H9 (cell line): ENCODE data around the gene ODAD4. TPM values are rescaled to one million over a fixed set of nuclear protein-coding genes. Genes with fewer than 3 reads are reported as not detected.

Experiments
- DNase-seq: peaks from one replicate; pipeline ENCODE4 v3.0.0-alpha.2; 2017
- H2AFZ ChIP-seq: one replicate; pipeline ENCODE4 v1.6.1; 2013; ENCODE audit warnings: mild to moderate bottlenecking, low read length, control low read depth, moderate library complexity
- H2AK5ac ChIP-seq: 2 replicates; pipeline ENCODE4 v1.6.1; 2013; ENCODE audit warnings: low read length, control low read depth, mixed read lengths; ENCODE audit not compliant: insufficient read length
- H2BK120ac ChIP-seq: one replicate; pipeline ENCODE4 v1.6.1; 2013; ENCODE audit warnings: low read depth, mild to moderate bottlenecking, low read length, control low read depth, inconsistent platforms; ENCODE audit not compliant: poor library complexity, severe bottlenecking
- H2BK12ac ChIP-seq: 2 replicates; pipeline ENCODE4 v1.6.1; 2013; ENCODE audit warnings: low read length, control low read depth, mixed read lengths, low read depth; ENCODE audit not compliant: insufficient read length
- H2BK15ac ChIP-seq: 2 replicates; pipeline ENCODE4 v1.6.1; 2013; ENCODE audit warnings: low read depth, low read length, control low read depth
- H2BK20ac ChIP-seq: one replicate; pipeline ENCODE4 v1.6.1; 2013; ENCODE audit warnings: low read depth, mild to moderate bottlenecking, low read length, control low read depth, inconsistent platforms; ENCODE audit not compliant: poor library complexity, severe bottlenecking
- H2BK5ac ChIP-seq: 2 replicates; pipeline ENCODE4 v1.6.1; 2013; ENCODE audit warnings: low read length, control low read depth, mixed read lengths; ENCODE audit not compliant: insufficient read length
- H3K14ac ChIP-seq: 2 replicates; pipeline ENCODE4 v1.6.1; 2013; ENCODE audit warnings: low read length, control low read depth; ENCODE audit not compliant: insufficient read depth
- H3K18ac ChIP-seq: 2 replicates; pipeline ENCODE4 v1.6.1; 2013; ENCODE audit warnings: low read depth, mild to moderate bottlenecking, mixed read lengths, low read length, control low read depth; ENCODE audit not compliant: insufficient read length
- H3K23ac ChIP-seq: 2 replicates; pipeline ENCODE4 v1.6.1; 2013; ENCODE audit warnings: low read length, control low read depth, mixed read lengths, low read depth; ENCODE audit not compliant: insufficient read length
- H3K23me2 ChIP-seq: 2 replicates; pipeline ENCODE4 v1.6.1; 2013; ENCODE audit warnings: low read depth, mild to moderate bottlenecking, mixed read lengths, low read length, control low read depth; ENCODE audit not compliant: insufficient read length, poor library complexity, severe bottlenecking
- H3K27ac ChIP-seq: 2 replicates; pipeline ENCODE4 v1.5.1; 2013; ENCODE audit warnings: low read length, control low read depth, mixed read lengths, low read depth; ENCODE audit not compliant: insufficient read length
- H3K27me3 ChIP-seq: 2 replicates; pipeline ENCODE4 v1.6.1; 2013; ENCODE audit warnings: low read length, control low read depth, inconsistent platforms; ENCODE audit not compliant: insufficient read depth
- H3K4ac ChIP-seq: 2 replicates; pipeline ENCODE4 v1.6.1; 2013; ENCODE audit warnings: low read depth, mild to moderate bottlenecking, control low read depth, inconsistent platforms, low read length, moderate library complexity
- H3K4me1 ChIP-seq: 2 replicates; pipeline ENCODE4 v1.6.1; 2013; ENCODE audit warnings: low read length, control low read depth, inconsistent platforms; ENCODE audit not compliant: insufficient read depth
- H3K4me2 ChIP-seq: 2 replicates; pipeline ENCODE4 v1.6.1; 2013; ENCODE audit warnings: low read length, control low read depth, mixed read lengths; ENCODE audit not compliant: insufficient read length, insufficient read depth
- H3K56ac ChIP-seq: 2 replicates; pipeline ENCODE4 v1.6.1; 2013; ENCODE audit warnings: low read depth, mild to moderate bottlenecking, mixed read lengths, low read length, control low read depth; ENCODE audit not compliant: insufficient read length
- H3K79me1 ChIP-seq: 2 replicates; pipeline ENCODE4 v1.6.1; 2013; ENCODE audit warnings: low read depth, mild to moderate bottlenecking, moderate library complexity, low read length, control low read depth, inconsistent platforms; ENCODE audit not compliant: insufficient read depth, poor library complexity, severe bottlenecking
- H3K79me2 ChIP-seq: 2 replicates; pipeline ENCODE4 v1.6.1; 2013; ENCODE audit warnings: low read length, control low read depth, inconsistent platforms; ENCODE audit not compliant: insufficient read depth
- H3K9ac ChIP-seq: 2 replicates; pipeline ENCODE4 v1.6.1; 2013; ENCODE audit warnings: low read length, control low read depth, mixed read lengths; ENCODE audit not compliant: insufficient read length; ENCODE audit errors: extremely low read depth
- H3K9me3 ChIP-seq: one replicate; pipeline ENCODE4 v1.6.1; 2013; ENCODE audit warnings: low read depth, low read length, inconsistent platforms; ENCODE audit not compliant: control insufficient read depth
- H3T11ph ChIP-seq: one replicate; pipeline ENCODE4 v1.6.1; 2013; ENCODE audit warnings: mild to moderate bottlenecking, low read length, control low read depth, inconsistent platforms
- H4K20me1 ChIP-seq: one replicate; pipeline ENCODE4 v1.6.1; 2013; ENCODE audit not compliant: control insufficient read depth, insufficient read length, insufficient read depth
- H4K5ac ChIP-seq: 2 replicates; pipeline ENCODE4 v1.6.1; 2013; ENCODE audit warnings: low read depth, mild to moderate bottlenecking, mixed read lengths, low read length, control low read depth; ENCODE audit not compliant: insufficient read length
- H4K8ac ChIP-seq: replicated peaks from 2 replicates; pipeline ENCODE4 v1.6.1; 2013; ENCODE audit warnings: low read length, control low read depth, mixed read lengths, low read depth; ENCODE audit not compliant: insufficient read length
- H4K91ac ChIP-seq: 2 replicates; pipeline ENCODE4 v1.6.1; 2013; ENCODE audit warnings: low read depth, mild to moderate bottlenecking, moderate library complexity, mixed read lengths, low read length, control low read depth; ENCODE audit not compliant: insufficient read length
- H3K27ac Mint-ChIP-seq, 3 experiments: 2 replicates in 2 of 3; 3 replicates in 1 of 3; pipeline ENCODE4 v1.8.0; 2020 to 2021; ENCODE audit warnings: mixed read lengths in 3 of 3, mild to moderate bottlenecking in 1 of 3, moderate library complexity in 1 of 3
- H3K27me3 Mint-ChIP-seq: 2 replicates; pipeline ENCODE4 v1.8.0; 2021; ENCODE audit warnings: low read depth, mild to moderate bottlenecking, moderate library complexity, mixed read lengths
- H3K36me3 Mint-ChIP-seq, 3 experiments: 2 replicates in 2 of 3; 3 replicates in 1 of 3; pipeline ENCODE4 v1.8.0; 2020 to 2021; ENCODE audit warnings: low read depth in 3 of 3, mixed read lengths in 3 of 3; ENCODE audit not compliant: insufficient read depth in 1 of 3
- H3K4me1 Mint-ChIP-seq, 2 experiments: 2 replicates each; pipeline ENCODE4 v1.8.0; 2020; ENCODE audit warnings: mixed read lengths in 2 of 2
- H3K4me3 Mint-ChIP-seq, 2 experiments: 2 replicates in 1 of 2; 3 replicates in 1 of 2; pipeline ENCODE4 v1.8.0; 2020 to 2021; ENCODE audit warnings: mild to moderate bottlenecking in 2 of 2, mixed read lengths in 2 of 2, moderate library complexity in 1 of 2
- H3K9me3 Mint-ChIP-seq, 2 experiments: 2 replicates in 1 of 2; 3 replicates in 1 of 2; pipeline ENCODE4 v1.8.0; 2020; ENCODE audit warnings: mild to moderate bottlenecking in 2 of 2, mixed read lengths in 2 of 2, moderate library complexity in 1 of 2
- WGBS: extraction: QIAGEN DNeasy Blood & Tissue Kit; methylation state at CpG from one replicate; pipeline ENCODE4 v1.1.7; 2013; ENCODE audit warnings: missing lambda C conversion rate, low lambda C conversion rate, mixed read lengths; ENCODE audit not compliant: insufficient read length; ENCODE audit errors: extremely low coverage; 5-methylcytosine and 5-hydroxymethylcytosine counted together
- total RNA-seq: library from RNA; stranded (reverse); gene quantifications from 2 replicates; pipeline ENCODE4 v1.2.1, GENCODE V29; 2021
- TF ChIP-seq, protein P1 (sequence below): fragments of 200-600 bp; sonication (generic); conservative IDR thresholded peaks from 3 replicates; pipeline ENCODE4 v1.8.0; 2021; ENCODE audit warnings: antibody characterized with exemption, mild to moderate bottlenecking

ODAD4 gene
- total RNA-seq, 1 experiment from 2014 or later = 2.1 TPM

DNA sequence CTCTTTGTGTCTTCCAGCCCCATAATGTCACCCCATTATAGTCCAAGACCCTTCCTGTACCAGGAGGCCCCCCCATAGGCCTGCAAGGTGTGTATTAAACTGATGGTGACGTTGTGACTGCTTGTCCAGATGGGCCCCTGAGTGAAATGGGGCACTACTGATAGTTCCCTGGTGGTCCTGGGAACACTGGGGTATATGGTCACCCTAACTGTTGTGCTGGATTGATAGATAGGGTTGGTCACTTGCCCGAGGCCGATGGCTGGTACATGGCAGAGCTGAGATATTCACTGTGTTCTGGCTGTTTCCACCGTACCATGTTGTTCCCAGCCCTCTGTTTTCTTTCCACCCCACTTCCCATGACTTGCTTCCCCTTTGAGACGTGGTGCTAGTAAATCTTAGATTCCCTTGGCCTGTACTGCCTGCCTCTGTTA is 40.5 kb downstream of the ODAD4 start:
- Histone ChIP-seq H2BK5ac (no peak overlapping the region), H4K91ac (no peak overlapping the region), H3K9ac (no peak overlapping the region), H2BK15ac (no peak overlapping the region), H3K79me1 (no peaks in the 10 kb centered on the region), H2BK20ac (no peak overlapping the region), H3K4me1 (no peaks in the 10 kb centered on the region), H3K23ac (no peak overlapping the region), H3K4me2 (no peak overlapping the region), H4K5ac (no peak overlapping the region), H4K20me1 (no peaks in the 10 kb centered on the region), H3K18ac (no peak overlapping the region), H3T11ph (no peak overlapping the region), H3K27ac (no peak overlapping the region), H2BK120ac (no peak overlapping the region), H2AFZ (no peak overlapping the region), H3K27me3 (no peaks in the 10 kb centered on the region), H3K79me2 (no peaks in the 10 kb centered on the region), H3K9me3 (no peaks in the 10 kb centered on the region), H3K56ac (no peak overlapping the region), H3K23me2 (peaks cover 11% of the 10 kb centered on the region), H2BK12ac (no peak overlapping the region), H2AK5ac (no peak overlapping the region), H3K4ac (no peak overlapping the region), H3K14ac (no peak overlapping the region), H4K8ac (no peak overlapping the region)
- no peak for DNase-seq
- Mint-ChIP-seq H3K27me3 (no peaks in the 10 kb centered on the region), H3K27ac (peak overlapping the region in 2 of 3 experiments; percentile 20 to 68; a peak in 3 of 7 replicates), H3K36me3 (peaks cover 22 to 71% (median 68%) of the 10 kb centered on the region in 3 experiments), H3K4me3 (no peak overlapping the region), H3K4me1 (peaks cover 7 to 15% of the 10 kb centered on the region in 2 experiments), H3K9me3 (no peaks in the 10 kb centered on the region)
- TF ChIP-seq, protein P1, sequence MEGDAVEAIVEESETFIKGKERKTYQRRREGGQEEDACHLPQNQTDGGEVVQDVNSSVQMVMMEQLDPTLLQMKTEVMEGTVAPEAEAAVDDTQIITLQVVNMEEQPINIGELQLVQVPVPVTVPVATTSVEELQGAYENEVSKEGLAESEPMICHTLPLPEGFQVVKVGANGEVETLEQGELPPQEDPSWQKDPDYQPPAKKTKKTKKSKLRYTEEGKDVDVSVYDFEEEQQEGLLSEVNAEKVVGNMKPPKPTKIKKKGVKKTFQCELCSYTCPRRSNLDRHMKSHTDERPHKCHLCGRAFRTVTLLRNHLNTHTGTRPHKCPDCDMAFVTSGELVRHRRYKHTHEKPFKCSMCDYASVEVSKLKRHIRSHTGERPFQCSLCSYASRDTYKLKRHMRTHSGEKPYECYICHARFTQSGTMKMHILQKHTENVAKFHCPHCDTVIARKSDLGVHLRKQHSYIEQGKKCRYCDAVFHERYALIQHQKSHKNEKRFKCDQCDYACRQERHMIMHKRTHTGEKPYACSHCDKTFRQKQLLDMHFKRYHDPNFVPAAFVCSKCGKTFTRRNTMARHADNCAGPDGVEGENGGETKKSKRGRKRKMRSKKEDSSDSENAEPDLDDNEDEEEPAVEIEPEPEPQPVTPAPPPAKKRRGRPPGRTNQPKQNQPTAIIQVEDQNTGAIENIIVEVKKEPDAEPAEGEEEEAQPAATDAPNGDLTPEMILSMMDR = no peak
- WGBS = no CpG with 5 or more reads among the region's 5 CpGs
